ENCODE data around the gene IMMP2L. TPM values are rescaled to one million over a fixed set of nuclear protein-coding genes. Genes with fewer than 3 reads are reported as not detected.
A peak's percentile ranks its signal among the peaks of the same experiment; 100 is the strongest.
"Not testable (repeated sequence)": the region's sequence is repeated elsewhere in the genome, so short reads cannot be mapped to it uniquely, and the experiment has no call there.

IMMP2L gene
- 7.6 TPM for polyA plus RNA-seq (2013, experiment 1 of 2; ENCODE audit: insufficient read length)
- 9.9 TPM for polyA plus RNA-seq (2013, experiment 2 of 2; ENCODE audit: insufficient read length)

DNA sequence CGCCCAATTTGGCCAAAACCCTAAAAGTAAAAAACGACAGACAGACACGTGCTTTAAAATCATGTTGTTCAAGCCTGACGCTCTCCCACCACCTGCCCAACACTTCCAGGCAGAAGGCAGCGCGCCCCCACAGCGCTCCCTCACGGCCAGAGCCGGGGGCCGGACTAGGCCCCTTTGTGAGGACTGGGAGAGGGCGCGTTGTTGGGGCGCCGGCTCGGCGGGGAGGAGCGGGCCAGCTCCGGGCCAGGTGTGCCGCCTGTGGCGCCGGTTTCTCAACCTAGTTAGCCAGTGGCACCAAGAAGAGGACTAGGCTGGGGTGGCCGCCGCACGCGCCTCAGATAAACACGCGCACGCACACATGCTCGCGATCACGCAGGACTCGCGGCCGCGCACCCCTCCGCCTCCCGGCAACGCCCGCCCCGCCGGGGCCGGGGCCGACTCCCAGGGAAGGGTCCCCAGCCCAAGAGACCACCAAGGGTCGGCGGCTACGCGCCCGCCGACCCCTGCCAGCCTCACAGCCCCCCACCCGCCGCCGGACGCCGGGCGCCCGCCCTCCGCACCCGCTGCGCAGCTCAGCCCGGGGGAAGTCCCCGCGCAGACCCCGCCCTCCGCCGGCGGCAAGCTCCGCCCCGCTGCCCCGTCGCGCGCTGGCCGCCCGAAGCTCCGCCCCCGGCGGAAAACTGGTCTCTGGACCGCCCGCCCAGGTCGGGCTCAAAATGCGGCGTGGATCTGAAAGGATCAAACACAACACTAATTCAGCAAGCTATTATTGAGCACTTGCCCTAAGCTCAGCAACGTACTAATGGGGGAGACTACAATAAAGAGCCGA lies at the start of gene IMMP2L:
IMMP2L (minus strand) TSS at position 589 of the 829 bp plus-strand sequence.
- DNase-seq, result peak; percentile 84

GRCh38 chr7:111609483-111610254 lies 47.4 kb upstream of the IMMP2L start:
- not testable (repeated sequence) for DNase-seq

GRCh38 chr7:111607621-111608020 lies 45.3 kb upstream of the IMMP2L start:
- no peak for DNase-seq

GRCh38 chr7:111605246-111605645 lies 43.0 kb upstream of the IMMP2L start:
- no peak for DNase-seq

DNA sequence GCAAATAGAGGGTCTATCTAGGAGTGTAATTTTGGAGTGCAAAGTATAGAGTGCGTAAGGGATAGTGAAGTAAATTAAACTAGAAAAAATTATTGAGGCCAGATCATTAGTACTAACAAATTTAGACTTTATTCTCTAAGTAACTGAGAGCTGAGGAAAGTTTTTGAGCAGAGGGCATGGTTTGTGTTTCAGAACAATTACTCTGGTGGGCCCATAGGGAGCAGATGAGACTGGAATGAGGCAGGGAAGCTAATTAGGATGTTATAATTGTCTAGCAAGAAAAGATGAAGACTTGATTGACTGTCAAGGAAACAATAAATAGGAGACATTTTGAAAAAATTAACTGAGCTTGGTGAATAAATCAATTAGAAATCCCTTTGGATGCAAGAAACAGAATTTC lies 37.8 kb upstream of the IMMP2L start:
- no peak for DNase-seq

DNA sequence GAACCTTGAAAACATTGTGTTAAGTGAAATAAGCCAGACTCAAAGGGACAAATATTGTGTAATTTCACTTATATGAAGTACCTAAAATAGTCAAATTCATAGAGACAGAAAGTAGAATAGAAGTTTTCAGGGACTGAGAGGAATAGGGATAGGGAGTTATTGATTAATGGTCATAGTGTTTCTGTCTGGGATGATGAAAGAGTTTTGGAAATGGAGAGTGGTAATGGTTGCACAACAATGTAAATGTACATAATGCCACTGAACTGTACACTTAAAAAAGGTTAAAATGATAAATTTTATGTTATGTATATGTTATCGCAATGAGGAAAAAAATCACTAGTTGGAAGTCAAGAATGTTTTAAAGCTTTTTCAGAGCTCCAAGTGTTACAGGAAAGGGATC lies 33.5 kb upstream of the IMMP2L start:
- no peak for DNase-seq

GRCh38 chr7:111594602-111595001 lies 32.3 kb upstream of the IMMP2L start:
- DNase-seq, result no peak

GRCh38 chr7:111593343-111593742 lies 31.1 kb upstream of the IMMP2L start:
- no peak for DNase-seq

GRCh38 chr7:111588065-111588433 lies 25.8 kb upstream of the IMMP2L start:
- DNase-seq, result no peak

DNA sequence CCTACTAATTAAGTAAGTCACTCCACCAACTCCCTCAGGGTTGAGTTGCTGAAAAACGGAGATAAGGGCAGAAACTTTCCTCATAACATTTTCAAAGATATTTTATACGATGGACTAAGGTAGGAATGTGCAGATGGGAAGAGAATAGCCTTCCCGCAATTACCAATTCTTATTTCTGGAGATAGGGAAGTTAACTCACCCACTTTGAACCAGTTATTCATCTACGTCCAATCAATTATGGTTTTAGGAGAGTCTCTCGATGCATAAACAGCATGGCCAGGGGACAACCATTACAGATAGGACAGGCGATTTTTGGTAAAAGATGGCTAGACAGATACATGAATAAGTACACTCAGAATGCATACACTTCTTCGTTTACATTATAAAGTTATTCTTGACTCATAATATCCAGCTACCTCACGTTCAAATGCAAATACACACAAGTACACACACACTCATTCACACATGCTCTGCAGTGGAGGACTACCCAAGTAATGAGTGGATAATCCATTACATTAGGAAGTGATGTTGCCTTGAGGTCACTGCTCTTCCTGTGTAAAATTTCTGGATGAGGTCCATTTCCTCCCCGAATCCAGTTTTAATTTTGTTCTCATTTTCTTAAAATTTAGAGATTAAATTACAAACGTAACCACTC lies 25.2 kb upstream of the IMMP2L start:
- no peak for DNase-seq

- DNase-seq, result no peak
These were observed 24.6 kb upstream of the IMMP2L start for GRCh38 chr7:111586711-111587409.

GRCh38 chr7:111581784-111582488 lies 19.6 kb upstream of the IMMP2L start:
- DNase-seq, result not testable (repeated sequence)

DNA sequence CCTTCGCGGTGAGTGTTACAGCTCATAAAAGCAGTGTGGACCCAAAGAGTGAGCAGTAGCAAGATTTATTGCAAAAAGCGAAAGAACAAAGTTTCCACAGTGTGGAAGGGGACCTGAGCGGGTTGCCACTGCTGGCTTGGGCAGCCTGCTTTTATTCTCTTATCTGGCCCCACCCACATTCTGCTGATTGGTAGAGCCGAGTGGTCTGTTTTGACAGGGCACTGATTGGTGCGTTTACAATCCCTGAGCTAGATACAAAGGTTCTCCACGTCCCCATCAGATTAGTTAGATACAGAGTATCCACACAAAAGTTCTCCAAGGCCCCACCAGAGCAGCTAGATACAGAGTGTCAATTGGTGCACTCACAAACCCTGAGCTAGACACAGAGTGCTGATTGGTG lies 18.9 kb upstream of the IMMP2L start:
- not testable (repeated sequence) for DNase-seq

- no peak for DNase-seq
These were observed 16.5 kb upstream of the IMMP2L start for GRCh38 chr7:111578754-111579153.

- no peak for DNase-seq
These were observed 9.4 kb upstream of the IMMP2L start for GRCh38 chr7:111571720-111572119.

DNA sequence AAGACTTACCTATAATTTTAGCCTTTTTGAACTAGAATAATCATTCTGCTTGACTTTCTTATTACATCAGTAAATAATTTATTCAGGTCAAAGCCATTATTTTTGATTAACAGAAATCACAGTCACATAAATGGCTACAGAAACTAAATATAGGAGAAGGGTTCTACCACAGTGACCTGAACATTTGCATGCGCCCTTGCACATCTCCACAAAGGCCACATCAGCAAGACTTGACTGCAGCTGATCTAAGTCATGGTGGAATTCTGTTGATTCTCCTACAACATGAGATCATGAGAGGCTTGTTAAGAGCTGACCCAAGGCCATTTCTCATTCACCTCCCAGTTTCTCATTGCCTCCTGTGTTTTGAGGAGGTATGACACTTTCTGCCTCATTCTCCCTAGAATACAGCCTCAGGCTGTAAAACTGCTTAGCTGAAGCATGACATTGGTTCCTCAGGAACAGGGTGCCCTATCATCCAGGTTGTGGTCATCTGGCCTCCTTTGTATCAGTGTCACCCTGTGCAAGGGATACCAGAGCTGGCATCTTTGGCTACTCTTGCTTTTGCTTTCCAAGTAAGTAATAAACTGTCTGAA lies 6.7 kb upstream of the IMMP2L start:
- DNase-seq, result no peak

DNA sequence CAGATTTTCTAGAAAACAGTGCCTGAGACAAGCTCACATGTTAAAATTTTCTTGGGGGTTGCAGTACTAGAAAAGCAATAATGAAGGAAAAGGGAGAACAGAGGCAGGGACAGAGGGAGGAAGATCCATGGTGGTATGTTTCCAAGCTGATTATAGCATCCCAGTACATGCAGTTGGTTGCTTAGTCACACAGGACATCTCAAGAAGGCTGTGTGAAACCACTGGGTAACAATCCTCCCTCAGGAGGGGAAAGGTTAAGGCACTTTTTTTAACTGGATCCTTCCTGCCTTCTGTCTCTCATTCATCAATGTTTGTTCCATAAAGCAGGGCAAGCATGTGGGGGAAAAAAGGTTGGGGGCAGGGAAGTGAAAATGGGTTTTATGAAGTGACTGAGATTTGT lies 6.1 kb upstream of the IMMP2L start:
- no peak for DNase-seq

GRCh38 chr7:111564078-111564477 lies 1.8 kb upstream of the IMMP2L start:
- no peak for DNase-seq

DNA sequence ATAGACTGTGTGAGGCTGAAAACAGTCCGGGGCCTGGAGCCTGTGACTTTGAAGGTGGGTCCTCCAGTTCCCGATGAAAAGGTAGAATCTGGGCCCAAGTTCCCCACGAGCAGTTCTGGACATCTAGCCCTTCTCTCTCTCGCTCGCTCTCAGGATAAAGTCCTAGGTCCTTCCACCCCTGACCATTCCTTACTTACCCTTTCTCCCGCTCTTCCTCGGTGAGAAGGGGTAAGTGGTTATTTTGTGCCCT lies 713 bp downstream of the IMMP2L start:
- DNase-seq, result no peak

- peak; percentile 65 for DNase-seq
These were observed 1.3 kb downstream of the IMMP2L start for GRCh38 chr7:111560773-111561653.

GRCh38 chr7:111558991-111559390 lies 3.3 kb downstream of the IMMP2L start:
- DNase-seq, result peak; percentile 48

Data from fibroblast of skin of scalp (primary cell).